ENCODE measurements around the gene SPATA2L.

DNA sequence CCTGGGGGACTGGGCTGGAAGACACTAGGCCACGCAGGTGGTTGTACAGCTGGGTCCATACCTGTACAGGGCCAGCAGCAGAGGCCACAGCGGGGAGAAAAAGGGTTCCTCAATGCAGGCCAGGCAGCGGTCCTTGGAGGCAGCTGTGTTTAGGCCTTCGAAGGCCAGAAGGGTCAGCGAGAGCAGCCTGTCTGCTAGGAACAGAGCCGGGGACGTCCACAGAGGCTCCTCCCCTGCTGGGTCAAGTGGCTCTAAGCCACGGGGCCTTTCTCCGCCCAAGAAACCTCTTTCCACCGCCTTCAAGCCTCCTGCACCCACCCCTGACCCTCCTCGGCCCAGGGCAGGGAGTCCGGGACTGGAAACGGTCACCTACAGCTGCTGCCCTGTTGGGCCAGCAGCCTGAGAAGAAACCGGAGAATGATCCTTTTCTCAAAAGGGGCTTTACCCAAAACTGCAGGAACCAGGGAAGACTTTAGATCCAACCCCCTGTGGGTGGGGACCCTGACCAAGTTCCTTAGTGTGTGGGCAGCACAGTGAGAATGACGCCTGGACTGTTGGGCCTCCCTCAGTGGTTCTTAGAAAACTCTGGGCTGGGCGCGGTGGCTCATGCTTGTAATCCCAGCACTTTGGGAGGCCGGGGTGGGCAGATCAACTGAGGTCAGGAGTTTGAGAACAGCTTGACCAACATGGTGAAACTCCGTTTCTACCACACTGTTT is 8.4 kb upstream of the SPATA2L start:
- TF ChIP-seq POLR2AphosphoS5 (IDR thresholded peaks at IDR 0.05; ENCODE audit: low read depth, low read length) (no peak), SIN3A (IDR thresholded peaks at IDR 0.05; ENCODE audit: borderline replicate concordance, insufficient read depth, low read length) (no peak), TAF1 (IDR thresholded peaks at IDR 0.05; ENCODE audit: borderline replicate concordance, insufficient read depth, low read length) (no peak)
- TF ChIP-seq, protein P1, sequence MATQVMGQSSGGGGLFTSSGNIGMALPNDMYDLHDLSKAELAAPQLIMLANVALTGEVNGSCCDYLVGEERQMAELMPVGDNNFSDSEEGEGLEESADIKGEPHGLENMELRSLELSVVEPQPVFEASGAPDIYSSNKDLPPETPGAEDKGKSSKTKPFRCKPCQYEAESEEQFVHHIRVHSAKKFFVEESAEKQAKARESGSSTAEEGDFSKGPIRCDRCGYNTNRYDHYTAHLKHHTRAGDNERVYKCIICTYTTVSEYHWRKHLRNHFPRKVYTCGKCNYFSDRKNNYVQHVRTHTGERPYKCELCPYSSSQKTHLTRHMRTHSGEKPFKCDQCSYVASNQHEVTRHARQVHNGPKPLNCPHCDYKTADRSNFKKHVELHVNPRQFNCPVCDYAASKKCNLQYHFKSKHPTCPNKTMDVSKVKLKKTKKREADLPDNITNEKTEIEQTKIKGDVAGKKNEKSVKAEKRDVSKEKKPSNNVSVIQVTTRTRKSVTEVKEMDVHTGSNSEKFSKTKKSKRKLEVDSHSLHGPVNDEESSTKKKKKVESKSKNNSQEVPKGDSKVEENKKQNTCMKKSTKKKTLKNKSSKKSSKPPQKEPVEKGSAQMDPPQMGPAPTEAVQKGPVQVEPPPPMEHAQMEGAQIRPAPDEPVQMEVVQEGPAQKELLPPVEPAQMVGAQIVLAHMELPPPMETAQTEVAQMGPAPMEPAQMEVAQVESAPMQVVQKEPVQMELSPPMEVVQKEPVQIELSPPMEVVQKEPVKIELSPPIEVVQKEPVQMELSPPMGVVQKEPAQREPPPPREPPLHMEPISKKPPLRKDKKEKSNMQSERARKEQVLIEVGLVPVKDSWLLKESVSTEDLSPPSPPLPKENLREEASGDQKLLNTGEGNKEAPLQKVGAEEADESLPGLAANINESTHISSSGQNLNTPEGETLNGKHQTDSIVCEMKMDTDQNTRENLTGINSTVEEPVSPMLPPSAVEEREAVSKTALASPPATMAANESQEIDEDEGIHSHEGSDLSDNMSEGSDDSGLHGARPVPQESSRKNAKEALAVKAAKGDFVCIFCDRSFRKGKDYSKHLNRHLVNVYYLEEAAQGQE (IDR thresholded peaks at IDR 0.05; ENCODE audit: insufficient read depth in 1 of 2, low read depth in 2 of 2, low read length in 2 of 2): no peak

Measured in PFSK-1 (cell line).